Breast epithelium (tissue), 3 donors: ENCODE data around the gene CATSPERZ.

ENCODE experiments used
- POLR2A ChIP-seq: fragments of 450-650 bp; IDR thresholded peaks from one replicate; pipeline ENCODE4 v1.6.1; 2016; ENCODE audit warnings: antibody characterized with exemption, mild to moderate bottlenecking, moderate library complexity
- POLR2AphosphoS5 ChIP-seq, 3 donors: sonication (generic); formaldehyde crosslinking; IDR thresholded peaks; one replicate each; pipeline ENCODE4 v1.6.1; 2017; ENCODE audit warnings: antibody characterized with exemption in 3 of 3

DNA sequence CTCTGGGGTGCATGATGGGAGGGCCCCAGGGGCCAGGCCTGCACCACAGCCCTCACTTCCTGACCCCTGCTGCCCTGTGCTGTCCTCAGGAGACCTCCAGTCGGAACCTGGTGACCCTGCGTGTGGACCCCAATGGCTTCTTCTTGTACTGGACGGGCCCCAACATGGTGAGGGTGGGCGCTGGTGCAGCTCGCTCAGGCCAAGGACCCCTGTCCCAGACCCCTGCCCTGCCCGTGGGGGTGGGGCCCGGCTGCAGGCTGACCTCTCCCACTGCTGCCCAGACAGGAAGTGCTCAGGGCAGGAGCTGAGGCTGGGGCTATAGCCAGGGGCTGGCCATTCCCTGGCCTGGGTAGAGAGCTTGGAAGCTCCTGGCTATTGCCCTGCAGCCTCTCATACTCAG lies 45.8 kb upstream of the CATSPERZ start:
- TF ChIP-seq POLR2A (no peak), POLR2AphosphoS5 (IDR thresholded peaks at IDR 0.05) (no peak)
